Trophoblast cell (in vitro differentiated cells and primary cell): Measurements from ENCODE around the gene PSMD12.
"Not testable (repeated sequence)": the region's sequence is repeated elsewhere in the genome, so short reads cannot be mapped to it uniquely, and the experiment has no call there.

Experiments
- DNase-seq, 2 donors: peaks; one replicate each; pipeline ENCODE4 v3.0.0-alpha.2; 2016
- H2AFZ ChIP-seq: 2 replicates; pipeline ENCODE4 v1.6.1; 2013; ENCODE audit warnings: low read length, moderate library complexity, mild to moderate bottlenecking; ENCODE audit not compliant: insufficient read depth, poor library complexity
- H2AK5ac ChIP-seq: 2 replicates; pipeline ENCODE4 v1.6.1; 2013; ENCODE audit warnings: mild to moderate bottlenecking, low read length
- H2BK120ac ChIP-seq: 2 replicates; pipeline ENCODE4 v1.6.1; 2013; ENCODE audit warnings: low read length, mild to moderate bottlenecking, moderate library complexity; ENCODE audit not compliant: insufficient read depth, poor library complexity
- H2BK12ac ChIP-seq: 2 replicates; pipeline ENCODE4 v1.6.1; 2013; ENCODE audit warnings: mild to moderate bottlenecking, low read length, moderate library complexity
- H2BK5ac ChIP-seq: 2 replicates; pipeline ENCODE4 v1.6.1; 2013; ENCODE audit warnings: low read length, low read depth, moderate library complexity, mild to moderate bottlenecking; ENCODE audit not compliant: poor library complexity
- H3K14ac ChIP-seq: 2 replicates; pipeline ENCODE4 v1.6.1; 2013; ENCODE audit warnings: mild to moderate bottlenecking, low read length
- H3K18ac ChIP-seq: 2 replicates; pipeline ENCODE4 v1.6.1; 2013; ENCODE audit warnings: mild to moderate bottlenecking, low read length
- H3K23ac ChIP-seq: 2 replicates; pipeline ENCODE4 v1.6.1; 2013; ENCODE audit warnings: low read length
- H3K27ac ChIP-seq: 2 replicates; pipeline ENCODE4 v1.5.1; 2013; ENCODE audit warnings: low read depth, mild to moderate bottlenecking, inconsistent platforms, low read length, moderate library complexity
- H3K27me3 ChIP-seq: 2 replicates; pipeline ENCODE4 v1.6.1; 2013; ENCODE audit warnings: inconsistent platforms, mild to moderate bottlenecking, low read length, moderate library complexity; ENCODE audit not compliant: insufficient read depth
- H3K36me3 ChIP-seq, 2 experiments: 1 replicate in 1 of 2; 2 replicates in 1 of 2; pipeline ENCODE4 v1.6.1; 2013; ENCODE audit warnings: low read length in 2 of 2, mild to moderate bottlenecking in 2 of 2, moderate library complexity in 1 of 2; ENCODE audit not compliant: insufficient read depth in 2 of 2, control insufficient read depth in 1 of 2
- H3K4ac ChIP-seq: 2 replicates; pipeline ENCODE4 v1.6.1; 2013; ENCODE audit warnings: low read depth, mild to moderate bottlenecking, low read length, moderate library complexity
- H3K4me1 ChIP-seq, 2 experiments: 1 replicate in 1 of 2; 2 replicates in 1 of 2; pipeline ENCODE4 v1.6.1; 2013; ENCODE audit warnings: low read length in 2 of 2, mild to moderate bottlenecking in 2 of 2, moderate library complexity in 1 of 2; ENCODE audit not compliant: insufficient read depth in 2 of 2, control insufficient read depth in 1 of 2
- H3K4me2 ChIP-seq: 2 replicates; pipeline ENCODE4 v1.6.1; 2013; ENCODE audit warnings: inconsistent platforms, mild to moderate bottlenecking, low read length, moderate library complexity
- H3K4me3 ChIP-seq: 2 replicates; pipeline ENCODE4 v1.5.1; 2013; ENCODE audit warnings: mild to moderate bottlenecking, low read depth, low read length, inconsistent platforms
- H3K79me1 ChIP-seq: one replicate; pipeline ENCODE4 v1.6.1; 2013; ENCODE audit warnings: low read length
- H3K79me2 ChIP-seq: 2 replicates; pipeline ENCODE4 v1.6.1; 2013; ENCODE audit warnings: low read length, mild to moderate bottlenecking; ENCODE audit not compliant: control insufficient read depth, insufficient read depth, poor library complexity
- H3K9ac ChIP-seq: 2 replicates; pipeline ENCODE4 v1.6.1; 2013; ENCODE audit warnings: mild to moderate bottlenecking, low read length
- H3K9me3 ChIP-seq: 2 replicates; pipeline ENCODE4 v1.6.1; 2013; ENCODE audit warnings: low read depth, mild to moderate bottlenecking, control low read depth, inconsistent platforms, low read length; ENCODE audit not compliant: insufficient read depth
- H4K12ac ChIP-seq: 2 replicates; pipeline ENCODE4 v1.6.1; 2013; ENCODE audit warnings: low read depth, mild to moderate bottlenecking, low read length, moderate library complexity
- H4K8ac ChIP-seq: 2 replicates; pipeline ENCODE4 v1.6.1; 2013; ENCODE audit warnings: low read depth, mild to moderate bottlenecking, low read length, moderate library complexity
- H4K91ac ChIP-seq: one replicate; pipeline ENCODE4 v1.6.1; 2013; ENCODE audit warnings: low read depth, mild to moderate bottlenecking, low read length, moderate library complexity
- WGBS: extraction: QIAGEN DNeasy Blood & Tissue Kit; methylation state at CpG from one replicate; pipeline ENCODE4 v1.1.7; 2013; ENCODE audit warnings: missing lambda C conversion rate; ENCODE audit not compliant: insufficient read length, insufficient coverage; ENCODE audit errors: extremely low coverage; 5-methylcytosine and 5-hydroxymethylcytosine counted together

PSMD12 gene

DNA sequence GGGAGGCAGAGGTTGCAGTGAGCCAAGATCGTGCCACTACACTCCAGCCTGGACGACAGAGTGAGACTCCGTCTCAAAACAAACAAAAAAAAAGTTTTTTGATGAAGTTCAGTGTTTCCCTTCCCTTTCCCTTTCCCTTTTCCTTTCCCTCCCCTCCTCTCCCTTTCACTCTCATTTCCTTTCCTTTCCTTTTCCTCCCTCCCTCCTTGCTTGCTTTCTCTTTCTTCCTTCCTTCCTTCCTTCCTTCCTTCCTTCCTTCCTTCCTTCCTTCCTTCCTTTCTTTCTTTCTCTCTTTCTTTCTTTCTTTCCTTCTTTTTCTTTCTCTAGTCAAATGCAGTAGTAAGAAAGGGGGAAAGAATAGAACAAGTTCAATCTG lies 42.1 kb upstream of the PSMD12 start:
- not testable (repeated sequence) for H3K9ac ChIP-seq, H3K4me1 ChIP-seq, H3K27me3 ChIP-seq, H3K18ac ChIP-seq, H4K8ac ChIP-seq, H3K27ac ChIP-seq, H3K36me3 ChIP-seq, H3K9me3 ChIP-seq, H3K4me3 ChIP-seq, H3K23ac ChIP-seq, DNase-seq, H2AK5ac ChIP-seq, H3K14ac ChIP-seq, H3K4me2 ChIP-seq, H4K91ac ChIP-seq, H2BK12ac ChIP-seq, H2BK120ac ChIP-seq, H2BK5ac ChIP-seq, H2AFZ ChIP-seq, H3K79me1 ChIP-seq, H3K79me2 ChIP-seq, H4K12ac ChIP-seq, H3K4ac ChIP-seq
- no CpG with 5 or more reads among the region's 3 CpGs for WGBS

DNA sequence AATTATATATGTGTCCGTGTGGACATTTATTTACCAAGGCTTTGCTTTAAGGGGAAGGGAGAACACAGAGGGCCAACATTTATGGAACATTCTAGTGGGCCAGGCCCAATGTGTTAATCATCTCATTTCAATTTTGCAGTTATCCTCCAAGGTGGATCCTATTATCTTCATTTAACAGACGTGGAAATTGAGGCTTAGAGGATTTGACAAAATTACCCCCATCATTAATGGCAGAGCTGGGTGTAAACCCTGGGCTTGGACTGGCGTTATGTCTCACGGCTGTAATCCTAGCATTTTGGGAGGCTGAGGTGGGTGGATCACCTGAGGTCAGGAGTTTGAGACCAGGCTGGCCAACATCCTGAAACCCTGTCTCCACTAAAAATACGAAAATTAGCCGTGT lies 37.1 kb upstream of the PSMD12 start:
- Histone ChIP-seq H3K27me3 (no peaks in the 10 kb centered on the region), H3K9ac (no peak overlapping the region)
- no CpG with 5 or more reads among the region's 6 CpGs for WGBS

DNA sequence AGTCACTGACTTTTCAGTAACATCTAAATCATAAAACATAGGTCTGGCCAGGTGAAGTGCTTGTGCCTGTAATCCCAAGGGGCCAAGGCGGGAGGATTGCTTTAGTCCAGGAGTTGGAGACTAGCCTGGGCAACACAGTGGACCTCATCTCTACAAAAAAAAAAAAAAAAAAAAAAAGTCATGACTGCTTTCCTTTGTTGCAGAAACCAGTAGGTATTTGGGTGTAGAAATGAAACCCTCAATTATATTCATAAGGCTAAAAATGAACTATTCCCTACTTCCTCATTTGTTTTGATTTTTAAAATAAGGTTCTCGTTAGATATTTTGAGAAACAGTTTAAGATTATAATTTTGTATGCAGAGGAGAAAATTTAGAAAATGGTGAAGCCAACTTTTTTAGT lies 36.7 kb upstream of the PSMD12 start:
- DNase-seq, result no peak
- H3K9me3 ChIP-seq, result no peaks in the 10 kb centered on the region
- no peak overlapping the region for H3K4ac ChIP-seq
- no peak overlapping the region for H2BK120ac ChIP-seq
- no peak overlapping the region for H3K14ac ChIP-seq
- H3K4me2 ChIP-seq, result no peak overlapping the region
- H2BK5ac ChIP-seq, result no peak overlapping the region
- no peak overlapping the region for H3K27ac ChIP-seq
- H3K79me2 ChIP-seq, result no peaks in the 10 kb centered on the region
- H3K23ac ChIP-seq, result no peak overlapping the region
- no peaks in the 10 kb centered on the region for H3K27me3 ChIP-seq
- H4K91ac ChIP-seq, result no peak overlapping the region
- H4K8ac ChIP-seq, result no peak overlapping the region
- no peaks in the 10 kb centered on the region for H3K36me3 ChIP-seq
- H4K12ac ChIP-seq, result no peak overlapping the region
- no peak overlapping the region for H3K18ac ChIP-seq
- H3K4me3 ChIP-seq, result no peak overlapping the region
- peaks cover 0 to 3% of the 10 kb centered on the region in 2 experiments for H3K4me1 ChIP-seq
- H2BK12ac ChIP-seq, result no peak overlapping the region
- H2AFZ ChIP-seq, result no peak overlapping the region
- no peaks in the 10 kb centered on the region for H3K79me1 ChIP-seq
- WGBS, result no CpG with 5 or more reads among the region's 2 CpGs
- no peak overlapping the region for H2AK5ac ChIP-seq
- H3K9ac ChIP-seq, result no peak overlapping the region

More for the DNA sequence above, 37.1 kb upstream of the PSMD12 start:
- Histone ChIP-seq H3K4me2 (no peak overlapping the region), H3K36me3 (no peaks in the 10 kb centered on the region), H3K79me2 (no peaks in the 10 kb centered on the region), H2BK5ac (no peak overlapping the region), H3K9me3 (no peaks in the 10 kb centered on the region), H3K4me1 (peaks cover 0 to 3% of the 10 kb centered on the region in 2 experiments), H2BK12ac (no peak overlapping the region), H3K79me1 (no peaks in the 10 kb centered on the region), H4K91ac (no peak overlapping the region), H4K8ac (no peak overlapping the region), H3K23ac (no peak overlapping the region), H4K12ac (no peak overlapping the region), H3K4ac (no peak overlapping the region), H3K14ac (no peak overlapping the region), H2AFZ (no peak overlapping the region), H3K18ac (no peak overlapping the region), H3K27ac (no peak overlapping the region), H2BK120ac (no peak overlapping the region), H3K4me3 (no peak overlapping the region), H2AK5ac (no peak overlapping the region)
- DNase-seq, result no peak

DNA sequence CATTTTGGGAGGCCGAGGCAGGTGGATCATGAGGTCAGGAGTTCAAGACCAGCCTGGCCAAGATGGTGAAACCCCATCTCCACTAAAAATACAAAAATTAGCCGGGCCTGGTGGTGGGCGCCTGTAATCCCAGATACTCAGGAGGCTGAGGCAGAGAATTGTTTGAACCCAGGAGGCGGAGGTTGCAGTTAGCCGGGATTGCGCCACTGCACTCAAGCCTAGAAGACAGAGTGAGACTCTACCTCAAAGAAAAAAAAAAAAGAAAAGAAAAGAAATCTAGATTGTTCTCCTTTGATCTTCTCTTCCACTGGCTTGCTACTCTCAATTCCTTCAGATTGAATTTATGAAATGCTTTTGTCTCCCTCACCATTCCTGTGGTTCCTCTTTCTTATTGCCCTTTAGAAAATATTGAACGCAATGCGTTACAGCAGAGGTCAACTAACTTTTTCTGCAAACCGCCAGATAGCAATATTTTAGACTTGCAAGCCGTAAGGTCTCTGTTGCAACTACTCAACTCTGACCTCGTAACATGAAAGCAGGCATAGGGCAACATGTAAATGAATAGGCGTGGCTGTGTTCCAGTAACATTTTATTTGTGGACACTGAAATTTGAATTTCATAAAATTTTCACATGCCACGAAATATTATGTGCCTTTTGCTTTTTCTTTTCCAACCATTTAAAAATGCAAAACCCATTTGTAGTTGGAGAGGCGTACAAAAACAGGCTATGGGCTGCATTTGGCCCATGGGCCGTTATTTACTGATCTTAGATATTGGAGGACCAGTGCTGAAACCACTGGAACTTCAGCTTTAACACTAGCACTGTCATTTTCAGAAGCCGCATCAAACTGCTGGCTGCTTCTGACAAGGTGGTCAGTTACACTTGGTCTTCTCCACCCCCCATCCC lies 35.5 kb upstream of the PSMD12 start:
- Histone ChIP-seq H3K4me1 (peaks cover 0 to 3% of the 10 kb centered on the region in 2 experiments), H3K27me3 (no peaks in the 10 kb centered on the region), H3K27ac (no peak overlapping the region), H2BK5ac (no peak overlapping the region), H3K79me2 (no peaks in the 10 kb centered on the region), H3K4ac (no peak overlapping the region), H3K18ac (no peak overlapping the region), H4K91ac (no peak overlapping the region), H2AK5ac (no peak overlapping the region), H3K9ac (no peak overlapping the region), H3K79me1 (no peaks in the 10 kb centered on the region), H4K12ac (no peak overlapping the region), H3K36me3 (no peaks in the 10 kb centered on the region), H3K14ac (no peak overlapping the region), H2BK12ac (no peak overlapping the region), H4K8ac (no peak overlapping the region), H3K4me3 (no peak overlapping the region), H3K23ac (no peak overlapping the region), H2BK120ac (no peak overlapping the region), H2AFZ (no peak overlapping the region), H3K4me2 (no peak overlapping the region), H3K9me3 (no peaks in the 10 kb centered on the region)
- DNase-seq, result peak; percentile 67 to 89
- WGBS, result no CpG with 5 or more reads among the region's 16 CpGs
